HEK293 (cell line): ENCODE measurements around the gene GNG5.
A peak's percentile ranks its signal among the peaks of the same experiment; 100 is the strongest.

Experiments
- BCL6B ChIP-seq: fragments of 450-650 bp; formaldehyde crosslinking; IDR thresholded peaks from 2 replicates; pipeline ENCODE4 v1.5.1; 2017; ENCODE audit warnings: missing biosample characterization, missing genetic modification characterization
- CTCF ChIP-seq: fragments of 450-650 bp; formaldehyde crosslinking; IDR thresholded peaks from 2 replicates; pipeline ENCODE4 v1.5.1; 2016; ENCODE audit warnings: missing biosample characterization, missing genetic modification characterization
- EGR2 ChIP-seq: fragments of 450-650 bp; formaldehyde crosslinking; IDR thresholded peaks from 2 replicates; pipeline ENCODE4 v1.5.1; 2016; ENCODE audit warnings: low read depth, missing biosample characterization, missing genetic modification characterization
- HIC1 ChIP-seq: fragments of 450-650 bp; formaldehyde crosslinking; IDR thresholded peaks from 2 replicates; pipeline ENCODE4 v1.5.1; 2016; ENCODE audit warnings: missing biosample characterization, missing genetic modification characterization
- HOXC10 ChIP-seq: sonication (generic); formaldehyde crosslinking; IDR thresholded peaks from 2 replicates; pipeline ENCODE4 v1.8.1; 2023; ENCODE audit warnings: mild to moderate bottlenecking, missing genetic modification reagents
- HOXD13 ChIP-seq: sonication (generic); formaldehyde crosslinking; IDR thresholded peaks from 2 replicates; pipeline ENCODE4 v1.8.0; 2022; ENCODE audit warnings: missing genetic modification reagents, borderline replicate concordance
- MYNN ChIP-seq: fragments of 450-650 bp; formaldehyde crosslinking; IDR thresholded peaks from 2 replicates; pipeline ENCODE4 v1.5.1; 2016; ENCODE audit warnings: missing biosample characterization, missing genetic modification characterization, borderline replicate concordance
- PBX3 ChIP-seq: sonication (generic); formaldehyde crosslinking; IDR thresholded peaks from 2 replicates; pipeline ENCODE4 v1.8.1; 2022; ENCODE audit warnings: mild to moderate bottlenecking, moderate library complexity, missing genetic modification reagents
- REPIN1 ChIP-seq: fragments of 450-650 bp; formaldehyde crosslinking; IDR thresholded peaks from 2 replicates; pipeline ENCODE4 v1.5.1; 2017; ENCODE audit warnings: missing biosample characterization, missing genetic modification characterization, low read depth
- SP2 ChIP-seq: fragments of 450-650 bp; formaldehyde crosslinking; IDR thresholded peaks from 2 replicates; pipeline ENCODE4 v1.5.1; 2016; ENCODE audit warnings: missing biosample characterization, missing genetic modification characterization
- TRIM28 ChIP-seq: IDR thresholded peaks from 2 replicates; pipeline ENCODE4 v1.6.1; 2011; ENCODE audit warnings: low read length, control low read depth, borderline replicate concordance
- WT1 ChIP-seq: fragments of 450-650 bp; formaldehyde crosslinking; IDR thresholded peaks from 2 replicates; pipeline ENCODE4 v1.5.1; 2016; ENCODE audit warnings: missing biosample characterization, missing genetic modification characterization
- ZBTB7A ChIP-seq: fragments of 450-650 bp; formaldehyde crosslinking; IDR thresholded peaks from 2 replicates; pipeline ENCODE4 v1.5.1; 2016; ENCODE audit warnings: low read depth, missing biosample characterization, missing genetic modification characterization
- ZEB2 ChIP-seq: fragments of 450-650 bp; formaldehyde crosslinking; IDR thresholded peaks from 2 replicates; pipeline ENCODE4 v1.5.1; 2016; ENCODE audit warnings: missing biosample characterization, missing genetic modification characterization
- ZIC2 ChIP-seq: fragments of 450-650 bp; formaldehyde crosslinking; IDR thresholded peaks from 2 replicates; pipeline ENCODE4 v1.5.1; 2016; ENCODE audit warnings: missing biosample characterization, missing genetic modification characterization
- ZNF112 ChIP-seq: fragments of 450-650 bp; formaldehyde crosslinking; IDR thresholded peaks from 2 replicates; pipeline ENCODE4 v1.5.0; 2017; ENCODE audit warnings: missing biosample characterization, missing genetic modification characterization
- ZNF146 ChIP-seq: fragments of 450-650 bp; formaldehyde crosslinking; IDR thresholded peaks from 2 replicates; pipeline ENCODE4 v1.5.1; 2016; ENCODE audit warnings: missing biosample characterization, missing genetic modification characterization
- ZNF175 ChIP-seq: fragments of 450-650 bp; formaldehyde crosslinking; IDR thresholded peaks from 2 replicates; pipeline ENCODE4 v1.5.1; 2016; ENCODE audit warnings: missing biosample characterization, missing genetic modification characterization
- ZNF184 ChIP-seq: fragments of 450-650 bp; IDR thresholded peaks from 2 replicates; pipeline ENCODE4 v1.5.1; 2018; ENCODE audit warnings: missing biosample characterization, mild to moderate bottlenecking, missing genetic modification characterization
- ZNF19 ChIP-seq: fragments of 450-650 bp; formaldehyde crosslinking; IDR thresholded peaks from 2 replicates; pipeline ENCODE4; 2016; ENCODE audit warnings: missing biosample characterization, missing genetic modification characterization, low read depth
- ZNF701 ChIP-seq: fragments of 450-650 bp; formaldehyde crosslinking; IDR thresholded peaks from 2 replicates; pipeline ENCODE4 v1.5.1; 2016; ENCODE audit warnings: missing biosample characterization, missing genetic modification characterization
- ZNF76 ChIP-seq: fragments of 450-650 bp; formaldehyde crosslinking; IDR thresholded peaks from 2 replicates; pipeline ENCODE4; 2016; ENCODE audit warnings: low read depth, missing biosample characterization, missing genetic modification characterization, borderline replicate concordance
- TF ChIP-seq, protein P1 (sequence below): fragments of 450-650 bp; formaldehyde crosslinking; IDR thresholded peaks from 2 replicates; pipeline ENCODE4 v1.5.1; 2016; ENCODE audit warnings: missing biosample characterization, missing genetic modification characterization
- TF ChIP-seq, protein P2 (sequence below): fragments of 450-650 bp; formaldehyde crosslinking; IDR thresholded peaks from 2 replicates; pipeline ENCODE4 v1.5.1; 2016; ENCODE audit warnings: missing biosample characterization, missing genetic modification characterization

The GNG5 gene

DNA sequence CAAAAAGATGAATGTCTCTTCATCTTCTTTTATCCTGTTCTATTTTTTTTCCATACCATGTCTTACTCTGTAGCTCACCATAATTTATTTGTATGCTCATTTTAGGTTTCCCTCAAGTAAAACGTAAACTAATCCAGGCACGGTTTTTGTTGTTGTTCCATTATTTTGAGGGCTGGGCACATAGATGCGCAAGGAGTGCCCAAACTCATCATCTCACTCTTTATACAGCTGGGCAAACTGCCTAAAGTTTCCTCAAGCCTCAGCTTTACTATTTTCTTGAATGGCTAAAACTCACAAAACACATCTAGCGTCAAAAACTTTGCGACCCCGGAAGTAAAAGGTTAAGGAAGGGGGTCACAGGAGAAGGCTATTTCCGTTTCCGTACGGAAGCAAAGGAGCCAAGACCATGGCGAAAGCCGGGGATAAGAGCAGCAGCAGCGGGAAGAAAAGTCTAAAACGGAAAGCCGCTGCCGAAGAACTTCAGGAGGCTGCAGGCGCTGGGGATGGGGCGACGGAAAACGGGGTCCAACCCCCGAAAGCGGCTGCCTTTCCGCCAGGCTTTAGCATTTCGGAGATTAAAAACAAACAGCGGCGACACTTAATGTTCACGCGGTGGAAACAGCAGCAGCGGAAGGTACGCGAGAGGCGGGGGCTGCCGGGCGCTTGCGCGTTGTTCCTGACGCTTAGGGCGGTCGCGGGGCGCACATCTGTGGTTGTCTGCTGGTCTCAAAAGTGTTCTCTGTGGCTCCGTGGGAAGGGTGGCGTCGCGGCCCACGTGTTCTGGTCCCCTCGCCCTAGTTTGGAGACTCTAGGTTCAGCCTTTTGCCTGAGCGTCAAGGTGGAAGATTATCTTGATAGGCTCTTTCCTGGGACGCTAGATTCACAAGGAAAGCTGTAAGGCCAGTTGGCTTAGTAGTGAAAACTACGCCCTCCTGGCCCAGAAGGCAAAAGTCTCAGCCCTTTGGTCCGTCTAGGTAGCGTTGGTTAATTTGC lies 27.2 kb downstream of the GNG5 start, which contains the start of gene RPF1 (continued):
- no peak for TF ChIP-seq TRIM28
- no peak for TF ChIP-seq ZNF112 (tag by site-specific recombination)
- TF ChIP-seq, protein P1, sequence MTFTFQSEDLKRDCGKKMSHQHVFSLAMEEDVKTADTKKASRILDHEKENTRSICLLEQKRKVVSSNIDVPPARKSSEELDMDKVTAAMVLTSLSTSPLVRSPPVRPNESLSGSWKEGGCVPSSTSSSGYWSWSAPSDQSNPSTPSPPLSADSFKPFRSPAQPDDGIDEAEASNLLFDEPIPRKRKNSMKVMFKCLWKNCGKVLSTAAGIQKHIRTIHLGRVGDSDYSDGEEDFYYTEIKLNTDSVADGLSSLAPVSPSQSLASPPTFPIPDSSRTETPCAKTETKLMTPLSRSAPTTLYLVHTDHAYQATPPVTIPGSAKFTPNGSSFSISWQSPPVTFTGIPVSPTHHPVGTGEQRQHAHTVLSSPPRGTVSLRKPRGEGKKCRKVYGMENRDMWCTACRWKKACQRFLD (tag by site-specific recombination): no peak
- TF ChIP-seq ZNF184 (tag by site-specific recombination): peak; percentile 47; the same call in 1 of the 2 replicates
- no peak for TF ChIP-seq ZIC2 (tag by site-specific recombination)
- no peak for TF ChIP-seq HIC1 (tag by site-specific recombination)
- no peak for TF ChIP-seq HOXD13 (CRISPR knock-in tag)
- TF ChIP-seq EGR2 (tag by site-specific recombination): no peak
- TF ChIP-seq, protein P2, sequence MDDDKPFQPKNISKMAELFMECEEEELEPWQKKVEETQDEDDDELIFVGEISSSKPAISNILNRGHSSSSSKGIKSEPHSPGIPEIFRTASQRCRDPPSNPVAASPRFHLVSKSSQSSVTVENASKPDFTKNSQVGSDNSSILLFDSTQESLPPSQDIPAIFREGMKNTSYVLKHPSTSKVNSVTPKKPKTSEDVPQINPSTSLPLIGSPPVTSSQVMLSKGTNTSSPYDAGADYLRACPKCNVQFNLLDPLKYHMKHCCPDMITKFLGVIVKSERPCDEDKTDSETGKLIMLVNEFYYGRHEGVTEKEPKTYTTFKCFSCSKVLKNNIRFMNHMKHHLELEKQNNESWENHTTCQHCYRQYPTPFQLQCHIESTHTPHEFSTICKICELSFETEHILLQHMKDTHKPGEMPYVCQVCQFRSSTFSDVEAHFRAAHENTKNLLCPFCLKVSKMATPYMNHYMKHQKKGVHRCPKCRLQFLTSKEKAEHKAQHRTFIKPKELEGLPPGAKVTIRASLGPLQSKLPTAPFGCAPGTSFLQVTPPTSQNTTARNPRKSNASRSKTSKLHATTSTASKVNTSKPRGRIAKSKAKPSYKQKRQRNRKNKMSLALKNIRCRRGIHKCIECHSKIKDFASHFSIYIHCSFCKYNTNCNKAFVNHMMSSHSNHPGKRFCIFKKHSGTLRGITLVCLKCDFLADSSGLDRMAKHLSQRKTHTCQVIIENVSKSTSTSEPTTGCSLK: no peak
- 0 out of 2 replicates have a peak, but pooled peaks have one; percentile 41 for TF ChIP-seq REPIN1 (tag by site-specific recombination)
- TF ChIP-seq ZNF175 (tag by site-specific recombination): no peak
- TF ChIP-seq WT1 (tag by site-specific recombination): no peak
- TF ChIP-seq ZNF146 (tag by site-specific recombination): no peak
- TF ChIP-seq BCL6B (tag by site-specific recombination): no peak
- peak; percentile 97; the same call in 1 of the 2 replicates for TF ChIP-seq HOXC10 (CRISPR knock-in tag)
- TF ChIP-seq ZNF701 (tag by site-specific recombination): no peak
- TF ChIP-seq PBX3 (CRISPR knock-in tag): no peak
- TF ChIP-seq ZBTB7A (tag by site-specific recombination): no peak
- TF ChIP-seq ZNF76 (tag by site-specific recombination): peak; percentile 39; the same call in 1 of the 2 replicates
- TF ChIP-seq MYNN (tag by site-specific recombination): no peak
- peak; percentile 56; the same call in 1 of the 2 replicates for TF ChIP-seq CTCF (tag by site-specific recombination)
- TF ChIP-seq ZNF19: no peak
- peak; percentile 84 for TF ChIP-seq SP2 (tag by site-specific recombination)
- peak; percentile 75 for TF ChIP-seq ZEB2 (tag by site-specific recombination)
